ENCODE results near the gene FAM118B. TPM values are rescaled to one million over a fixed set of nuclear protein-coding genes. Genes with fewer than 3 reads are reported as not detected.

Gene FAM118B
- total RNA-seq, 3 donors from 2014 or later: 14.4 to 19.0 (median 18.7) TPM

- no peak for TF ChIP-seq CTCF (IDR thresholded peaks at IDR 0.05)
- no peak for DNase-seq (ENCODE audit: low spot score in 2 of 2)
- Histone ChIP-seq H3K4me1 (no peaks in the 10 kb centered on the region), H3K9me3 (no peaks in the 10 kb centered on the region), H3K27me3 (no peaks in the 10 kb centered on the region), H3K27ac (no peak overlapping the region), H3K36me3 (no peaks in the 10 kb centered on the region), H3K4me3 (no peak overlapping the region)
- intact Hi-C loops (cut with DNase I; ENCODE audit: low total_unique reads): no loop called here
Observed at GRCh38 chr11:126191379-126192073, 20.1 kb upstream of the FAM118B start.

- Histone ChIP-seq H3K27me3 (no peaks in the 10 kb centered on the region), H3K27ac (no peak overlapping the region), H3K4me1 (no peaks in the 10 kb centered on the region), H3K36me3 (no peaks in the 10 kb centered on the region), H3K9me3 (peaks cover 0 to 3% of the 10 kb centered on the region in 2 donors), H3K4me3 (no peak overlapping the region)
- DNase-seq (ENCODE audit: low spot score in 2 of 2): no peak
- TF ChIP-seq CTCF (IDR thresholded peaks at IDR 0.05): no peak
- no peak for TF ChIP-seq POLR2AphosphoS5 (IDR thresholded peaks at IDR 0.05)
- no peak for TF ChIP-seq POLR2A (IDR thresholded peaks at IDR 0.05)
- intact Hi-C loops (cut with DNase I; ENCODE audit: low total_unique reads): no loop called here
Observed at GRCh38 chr11:126192361-126192760, 19.2 kb upstream of the FAM118B start.

- DNase-seq (ENCODE audit: low spot score in 2 of 2): no peak
- H3K4me3 ChIP-seq: no peak overlapping the region
- no peaks in the 10 kb centered on the region for H3K27me3 ChIP-seq
- peaks cover 0 to 6% of the 10 kb centered on the region in 2 donors for H3K9me3 ChIP-seq
- TF ChIP-seq POLR2AphosphoS5 (IDR thresholded peaks at IDR 0.05): no peak
- TF ChIP-seq POLR2A (IDR thresholded peaks at IDR 0.05): no peak
- no peak for TF ChIP-seq CTCF (IDR thresholded peaks at IDR 0.05)
- no peaks in the 10 kb centered on the region for H3K36me3 ChIP-seq
- no peaks in the 10 kb centered on the region for H3K4me1 ChIP-seq
- no peak overlapping the region for H3K27ac ChIP-seq
- intact Hi-C loops (cut with DNase I; ENCODE audit: low total_unique reads): no loop called here
Observed at GRCh38 chr11:126193038-126193478, 18.5 kb upstream of the FAM118B start.

GRCh38 chr11:126194121-126194543, 17.4 kb upstream of the FAM118B start:
- H3K36me3 ChIP-seq: no peaks in the 10 kb centered on the region
- DNase-seq (ENCODE audit: low spot score in 2 of 2): peak in 1 of 2 donors; percentile 27
- TF ChIP-seq POLR2AphosphoS5 (IDR thresholded peaks at IDR 0.05) (no peak), CTCF (IDR thresholded peaks at IDR 0.05) (peak; percentile 39 to 86 (median 72)), POLR2A (IDR thresholded peaks at IDR 0.05) (no peak)
- intact Hi-C loops (cut with DNase I; ENCODE audit: low total_unique reads): no loop called here
- H3K27me3 ChIP-seq: no peaks in the 10 kb centered on the region
- no peak overlapping the region for H3K4me3 ChIP-seq
- H3K27ac ChIP-seq: no peak overlapping the region
- peaks cover 0 to 6% of the 10 kb centered on the region in 2 donors for H3K9me3 ChIP-seq
- no peaks in the 10 kb centered on the region for H3K4me1 ChIP-seq

- H3K27me3 ChIP-seq: no peaks in the 10 kb centered on the region
- no peak for DNase-seq (ENCODE audit: low spot score in 2 of 2)
- H3K4me1 ChIP-seq: no peaks in the 10 kb centered on the region
- TF ChIP-seq CTCF (IDR thresholded peaks at IDR 0.05): no peak
- no peak for TF ChIP-seq POLR2A (IDR thresholded peaks at IDR 0.05)
- no peak for TF ChIP-seq POLR2AphosphoS5 (IDR thresholded peaks at IDR 0.05)
- H3K9me3 ChIP-seq: peaks cover 0 to 6% of the 10 kb centered on the region in 2 donors
- H3K36me3 ChIP-seq: no peaks in the 10 kb centered on the region
- no peak overlapping the region for H3K4me3 ChIP-seq
- no peak overlapping the region for H3K27ac ChIP-seq
- intact Hi-C loops (cut with DNase I; ENCODE audit: low total_unique reads): no loop called here
Observed at GRCh38 chr11:126195119-126195518, 16.5 kb upstream of the FAM118B start.
